ENCODE results near the gene MYO16. TPM values are rescaled to one million over a fixed set of nuclear protein-coding genes. Genes with fewer than 3 reads are reported as not detected.

The MYO16 gene
- total RNA-seq, 1 experiment from 2014 or later, result 0.19 TPM

GRCh38 chr13:109146393-109146792 lies 517.0 kb downstream of the MYO16 start:
- no peak for DNase-seq
- TF ChIP-seq CTCF (IDR thresholded peaks at IDR 0.05; ENCODE audit: unreplicated experiment), result no peak
- H3K4me3 Mint-ChIP-seq (ENCODE audit: low read depth, unreplicated experiment), result no peak overlapping the region
- no peaks in the 10 kb centered on the region for H3K9me3 Mint-ChIP-seq (ENCODE audit: low read depth, unreplicated experiment)
- BruUV-seq (replicated peaks), result no TSS peak
- CTCF ChIA-PET, result no interaction called here
- no peaks in the 10 kb centered on the region for H3K27me3 Mint-ChIP-seq (ENCODE audit: unreplicated experiment)
- intact Hi-C loops (cut with micrococcal nuclease; ENCODE audit: unreplicated experiment), result no loop called here
- H3K27ac Mint-ChIP-seq (ENCODE audit: unreplicated experiment), result no peak overlapping the region
- H3K36me3 Mint-ChIP-seq (ENCODE audit: insufficient read depth, unreplicated experiment), result no peaks in the 10 kb centered on the region
- H3K4me1 Mint-ChIP-seq (ENCODE audit: low read depth, unreplicated experiment), result no peaks in the 10 kb centered on the region

GRCh38 chr13:109146912-109147647 lies 517.7 kb downstream of the MYO16 start:
- no peaks in the 10 kb centered on the region for H3K9me3 Mint-ChIP-seq (ENCODE audit: low read depth, unreplicated experiment)
- H3K36me3 Mint-ChIP-seq (ENCODE audit: insufficient read depth, unreplicated experiment), result no peaks in the 10 kb centered on the region
- H3K4me1 Mint-ChIP-seq (ENCODE audit: low read depth, unreplicated experiment), result no peaks in the 10 kb centered on the region
- H3K4me3 Mint-ChIP-seq (ENCODE audit: low read depth, unreplicated experiment), result no peak overlapping the region
- CTCF ChIA-PET, result no interaction called here
- TF ChIP-seq CTCF (IDR thresholded peaks at IDR 0.05; ENCODE audit: unreplicated experiment), result no peak
- H3K27ac Mint-ChIP-seq (ENCODE audit: unreplicated experiment), result no peak overlapping the region
- DNase-seq, result no peak
- intact Hi-C loops (cut with micrococcal nuclease; ENCODE audit: unreplicated experiment), result no loop called here
- no peaks in the 10 kb centered on the region for H3K27me3 Mint-ChIP-seq (ENCODE audit: unreplicated experiment)
- no TSS peak for BruUV-seq (replicated peaks)

GRCh38 chr13:109148243-109148642 lies 518.8 kb downstream of the MYO16 start:
- Mint-ChIP-seq H3K4me1 (ENCODE audit: low read depth, unreplicated experiment) (no peaks in the 10 kb centered on the region), H3K27me3 (ENCODE audit: unreplicated experiment) (no peaks in the 10 kb centered on the region), H3K9me3 (ENCODE audit: low read depth, unreplicated experiment) (no peaks in the 10 kb centered on the region), H3K4me3 (ENCODE audit: low read depth, unreplicated experiment) (no peak overlapping the region), H3K36me3 (ENCODE audit: insufficient read depth, unreplicated experiment) (no peaks in the 10 kb centered on the region), H3K27ac (ENCODE audit: unreplicated experiment) (no peak overlapping the region)
- BruUV-seq (replicated peaks), result no TSS peak
- no peak for TF ChIP-seq CTCF (IDR thresholded peaks at IDR 0.05; ENCODE audit: unreplicated experiment)
- intact Hi-C loops (cut with micrococcal nuclease; ENCODE audit: unreplicated experiment), result no loop called here
- CTCF ChIA-PET, result no interaction called here
- DNase-seq, result no peak

- H3K27me3 Mint-ChIP-seq (ENCODE audit: unreplicated experiment), result no peaks in the 10 kb centered on the region
- H3K4me3 Mint-ChIP-seq (ENCODE audit: low read depth, unreplicated experiment), result no peak overlapping the region
- H3K27ac Mint-ChIP-seq (ENCODE audit: unreplicated experiment), result no peak overlapping the region
- TF ChIP-seq CTCF (IDR thresholded peaks at IDR 0.05; ENCODE audit: unreplicated experiment), result no peak
- peaks cover 8% of the 10 kb centered on the region for H3K4me1 Mint-ChIP-seq (ENCODE audit: low read depth, unreplicated experiment)
- no peaks in the 10 kb centered on the region for H3K36me3 Mint-ChIP-seq (ENCODE audit: insufficient read depth, unreplicated experiment)
- intact Hi-C loops (cut with micrococcal nuclease; ENCODE audit: unreplicated experiment), result loop anchor here (10.0 kb wide), 1 partner anchor 104 kb away; no protein-coding TSS in a partner anchor
- no peaks in the 10 kb centered on the region for H3K9me3 Mint-ChIP-seq (ENCODE audit: low read depth, unreplicated experiment)
- CTCF ChIA-PET, result no interaction called here
- no TSS peak for BruUV-seq (replicated peaks)
- no peak for DNase-seq
Observed at GRCh38 chr13:109150696-109151095, 521.3 kb downstream of the MYO16 start.
